ENCODE data around the gene SLC38A10. TPM values are rescaled to one million over a fixed set of nuclear protein-coding genes. Genes with fewer than 3 reads are reported as not detected.

Gene SLC38A10
- total and polyA plus RNA-seq, 2 of the 13 experiments (the other 11 are each of a cell fraction or from before 2014, with no cell fraction given) = 23.4 to 55.8 TPM

DNA sequence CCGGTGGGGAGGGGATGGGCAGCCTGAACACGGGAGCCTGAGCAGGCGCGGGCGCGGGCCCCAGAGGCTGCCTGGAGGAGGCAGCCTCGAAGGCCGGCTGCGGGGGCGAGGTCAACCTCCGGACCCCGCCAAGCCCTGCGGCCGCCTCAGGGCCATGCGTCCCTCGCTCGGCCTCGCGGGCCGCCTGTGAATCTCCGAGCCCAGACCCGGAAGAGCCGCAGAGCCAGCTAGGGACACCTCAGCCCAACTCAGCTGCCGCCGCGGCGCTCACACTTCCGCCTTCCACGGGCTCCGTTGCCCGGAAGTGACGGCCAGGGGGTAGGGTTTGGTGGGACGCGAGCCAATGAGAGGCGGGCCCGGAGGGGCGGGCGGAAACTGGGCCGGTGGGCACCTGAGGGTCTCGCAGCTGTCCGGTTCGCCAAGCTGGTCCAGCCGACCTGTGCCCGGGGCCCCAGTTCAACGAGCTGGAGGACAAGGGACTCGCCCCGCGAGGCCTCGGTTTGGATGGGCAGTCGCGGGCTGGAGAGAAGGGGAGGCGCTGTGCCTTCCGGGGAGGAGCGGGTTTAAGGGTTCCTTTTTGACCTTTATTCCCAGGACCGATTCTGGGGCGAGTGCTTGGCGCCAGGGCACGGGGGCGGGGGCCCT, at the start of gene SLC38A10 (continued):
- TF ChIP-seq, protein P1, sequence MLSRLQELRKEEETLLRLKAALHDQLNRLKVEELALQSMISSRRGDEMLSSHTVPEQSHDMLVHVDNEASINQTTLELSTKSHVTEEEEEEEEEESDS (CRISPR knock-in tag; IDR thresholded peaks at IDR 0.05; ENCODE audit: borderline replicate concordance) = no peak
- TF ChIP-seq CHD2 (IDR thresholded peaks at IDR 0.05; ENCODE audit: low read depth, low read length) (no peak), KAT7 (CRISPR knock-in tag; IDR thresholded peaks at IDR 0.05; ENCODE audit: borderline replicate concordance) (peak; percentile 75; the same call in 1 of the 2 replicates), PAWR (CRISPR knock-in tag; IDR thresholded peaks at IDR 0.05; ENCODE audit: borderline replicate concordance) (no peak), ZNF143 (CRISPR knock-in tag; IDR thresholded peaks at IDR 0.05) (peak; percentile 69), ZNF235 (CRISPR knock-in tag; IDR thresholded peaks at IDR 0.05; ENCODE audit: borderline replicate concordance) (peak; percentile 57; the same call in 1 of the 2 replicates)
- TF ChIP-seq, protein P2, sequence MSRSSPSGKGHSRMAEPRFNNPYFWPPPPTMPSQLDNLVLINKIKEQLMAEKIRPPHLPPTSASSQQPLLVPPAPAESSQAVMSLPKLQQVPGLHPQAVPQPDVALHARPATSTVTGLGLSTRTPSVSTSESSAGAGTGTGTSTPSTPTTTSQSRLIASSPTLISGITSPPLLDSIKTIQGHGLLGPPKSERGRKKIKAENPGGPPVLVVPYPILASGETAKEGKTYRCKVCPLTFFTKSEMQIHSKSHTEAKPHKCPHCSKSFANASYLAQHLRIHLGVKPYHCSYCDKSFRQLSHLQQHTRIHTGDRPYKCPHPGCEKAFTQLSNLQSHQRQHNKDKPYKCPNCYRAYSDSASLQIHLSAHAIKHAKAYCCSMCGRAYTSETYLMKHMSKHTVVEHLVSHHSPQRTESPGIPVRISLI (CRISPR knock-in tag; IDR thresholded peaks at IDR 0.05; ENCODE audit: borderline replicate concordance) = no peak
- TF ChIP-seq, protein P3, sequence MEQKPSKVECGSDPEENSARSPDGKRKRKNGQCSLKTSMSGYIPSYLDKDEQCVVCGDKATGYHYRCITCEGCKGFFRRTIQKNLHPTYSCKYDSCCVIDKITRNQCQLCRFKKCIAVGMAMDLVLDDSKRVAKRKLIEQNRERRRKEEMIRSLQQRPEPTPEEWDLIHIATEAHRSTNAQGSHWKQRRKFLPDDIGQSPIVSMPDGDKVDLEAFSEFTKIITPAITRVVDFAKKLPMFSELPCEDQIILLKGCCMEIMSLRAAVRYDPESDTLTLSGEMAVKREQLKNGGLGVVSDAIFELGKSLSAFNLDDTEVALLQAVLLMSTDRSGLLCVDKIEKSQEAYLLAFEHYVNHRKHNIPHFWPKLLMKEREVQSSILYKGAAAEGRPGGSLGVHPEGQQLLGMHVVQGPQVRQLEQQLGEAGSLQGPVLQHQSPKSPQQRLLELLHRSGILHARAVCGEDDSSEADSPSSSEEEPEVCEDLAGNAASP (CRISPR knock-in tag; IDR thresholded peaks at IDR 0.05; ENCODE audit: borderline replicate concordance) = peak; percentile 19
- TF ChIP-seq, protein P4, sequence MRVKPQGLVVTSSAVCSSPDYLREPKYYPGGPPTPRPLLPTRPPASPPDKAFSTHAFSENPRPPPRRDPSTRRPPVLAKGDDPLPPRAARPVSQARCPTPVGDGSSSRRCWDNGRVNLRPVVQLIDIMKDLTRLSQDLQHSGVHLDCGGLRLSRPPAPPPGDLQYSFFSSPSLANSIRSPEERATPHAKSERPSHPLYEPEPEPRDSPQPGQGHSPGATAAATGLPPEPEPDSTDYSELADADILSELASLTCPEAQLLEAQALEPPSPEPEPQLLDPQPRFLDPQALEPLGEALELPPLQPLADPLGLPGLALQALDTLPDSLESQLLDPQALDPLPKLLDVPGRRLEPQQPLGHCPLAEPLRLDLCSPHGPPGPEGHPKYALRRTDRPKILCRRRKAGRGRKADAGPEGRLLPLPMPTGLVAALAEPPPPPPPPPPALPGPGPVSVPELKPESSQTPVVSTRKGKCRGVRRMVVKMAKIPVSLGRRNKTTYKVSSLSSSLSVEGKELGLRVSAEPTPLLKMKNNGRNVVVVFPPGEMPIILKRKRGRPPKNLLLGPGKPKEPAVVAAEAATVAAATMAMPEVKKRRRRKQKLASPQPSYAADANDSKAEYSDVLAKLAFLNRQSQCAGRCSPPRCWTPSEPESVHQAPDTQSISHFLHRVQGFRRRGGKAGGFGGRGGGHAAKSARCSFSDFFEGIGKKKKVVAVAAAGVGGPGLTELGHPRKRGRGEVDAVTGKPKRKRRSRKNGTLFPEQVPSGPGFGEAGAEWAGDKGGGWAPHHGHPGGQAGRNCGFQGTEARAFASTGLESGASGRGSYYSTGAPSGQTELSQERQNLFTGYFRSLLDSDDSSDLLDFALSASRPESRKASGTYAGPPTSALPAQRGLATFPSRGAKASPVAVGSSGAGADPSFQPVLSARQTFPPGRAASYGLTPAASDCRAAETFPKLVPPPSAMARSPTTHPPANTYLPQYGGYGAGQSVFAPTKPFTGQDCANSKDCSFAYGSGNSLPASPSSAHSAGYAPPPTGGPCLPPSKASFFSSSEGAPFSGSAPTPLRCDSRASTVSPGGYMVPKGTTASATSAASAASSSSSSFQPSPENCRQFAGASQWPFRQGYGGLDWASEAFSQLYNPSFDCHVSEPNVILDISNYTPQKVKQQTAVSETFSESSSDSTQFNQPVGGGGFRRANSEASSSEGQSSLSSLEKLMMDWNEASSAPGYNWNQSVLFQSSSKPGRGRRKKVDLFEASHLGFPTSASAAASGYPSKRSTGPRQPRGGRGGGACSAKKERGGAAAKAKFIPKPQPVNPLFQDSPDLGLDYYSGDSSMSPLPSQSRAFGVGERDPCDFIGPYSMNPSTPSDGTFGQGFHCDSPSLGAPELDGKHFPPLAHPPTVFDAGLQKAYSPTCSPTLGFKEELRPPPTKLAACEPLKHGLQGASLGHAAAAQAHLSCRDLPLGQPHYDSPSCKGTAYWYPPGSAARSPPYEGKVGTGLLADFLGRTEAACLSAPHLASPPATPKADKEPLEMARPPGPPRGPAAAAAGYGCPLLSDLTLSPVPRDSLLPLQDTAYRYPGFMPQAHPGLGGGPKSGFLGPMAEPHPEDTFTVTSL (CRISPR knock-in tag; IDR thresholded peaks at IDR 0.05; ENCODE audit: borderline replicate concordance) = no peak
- TF ChIP-seq, protein P5, sequence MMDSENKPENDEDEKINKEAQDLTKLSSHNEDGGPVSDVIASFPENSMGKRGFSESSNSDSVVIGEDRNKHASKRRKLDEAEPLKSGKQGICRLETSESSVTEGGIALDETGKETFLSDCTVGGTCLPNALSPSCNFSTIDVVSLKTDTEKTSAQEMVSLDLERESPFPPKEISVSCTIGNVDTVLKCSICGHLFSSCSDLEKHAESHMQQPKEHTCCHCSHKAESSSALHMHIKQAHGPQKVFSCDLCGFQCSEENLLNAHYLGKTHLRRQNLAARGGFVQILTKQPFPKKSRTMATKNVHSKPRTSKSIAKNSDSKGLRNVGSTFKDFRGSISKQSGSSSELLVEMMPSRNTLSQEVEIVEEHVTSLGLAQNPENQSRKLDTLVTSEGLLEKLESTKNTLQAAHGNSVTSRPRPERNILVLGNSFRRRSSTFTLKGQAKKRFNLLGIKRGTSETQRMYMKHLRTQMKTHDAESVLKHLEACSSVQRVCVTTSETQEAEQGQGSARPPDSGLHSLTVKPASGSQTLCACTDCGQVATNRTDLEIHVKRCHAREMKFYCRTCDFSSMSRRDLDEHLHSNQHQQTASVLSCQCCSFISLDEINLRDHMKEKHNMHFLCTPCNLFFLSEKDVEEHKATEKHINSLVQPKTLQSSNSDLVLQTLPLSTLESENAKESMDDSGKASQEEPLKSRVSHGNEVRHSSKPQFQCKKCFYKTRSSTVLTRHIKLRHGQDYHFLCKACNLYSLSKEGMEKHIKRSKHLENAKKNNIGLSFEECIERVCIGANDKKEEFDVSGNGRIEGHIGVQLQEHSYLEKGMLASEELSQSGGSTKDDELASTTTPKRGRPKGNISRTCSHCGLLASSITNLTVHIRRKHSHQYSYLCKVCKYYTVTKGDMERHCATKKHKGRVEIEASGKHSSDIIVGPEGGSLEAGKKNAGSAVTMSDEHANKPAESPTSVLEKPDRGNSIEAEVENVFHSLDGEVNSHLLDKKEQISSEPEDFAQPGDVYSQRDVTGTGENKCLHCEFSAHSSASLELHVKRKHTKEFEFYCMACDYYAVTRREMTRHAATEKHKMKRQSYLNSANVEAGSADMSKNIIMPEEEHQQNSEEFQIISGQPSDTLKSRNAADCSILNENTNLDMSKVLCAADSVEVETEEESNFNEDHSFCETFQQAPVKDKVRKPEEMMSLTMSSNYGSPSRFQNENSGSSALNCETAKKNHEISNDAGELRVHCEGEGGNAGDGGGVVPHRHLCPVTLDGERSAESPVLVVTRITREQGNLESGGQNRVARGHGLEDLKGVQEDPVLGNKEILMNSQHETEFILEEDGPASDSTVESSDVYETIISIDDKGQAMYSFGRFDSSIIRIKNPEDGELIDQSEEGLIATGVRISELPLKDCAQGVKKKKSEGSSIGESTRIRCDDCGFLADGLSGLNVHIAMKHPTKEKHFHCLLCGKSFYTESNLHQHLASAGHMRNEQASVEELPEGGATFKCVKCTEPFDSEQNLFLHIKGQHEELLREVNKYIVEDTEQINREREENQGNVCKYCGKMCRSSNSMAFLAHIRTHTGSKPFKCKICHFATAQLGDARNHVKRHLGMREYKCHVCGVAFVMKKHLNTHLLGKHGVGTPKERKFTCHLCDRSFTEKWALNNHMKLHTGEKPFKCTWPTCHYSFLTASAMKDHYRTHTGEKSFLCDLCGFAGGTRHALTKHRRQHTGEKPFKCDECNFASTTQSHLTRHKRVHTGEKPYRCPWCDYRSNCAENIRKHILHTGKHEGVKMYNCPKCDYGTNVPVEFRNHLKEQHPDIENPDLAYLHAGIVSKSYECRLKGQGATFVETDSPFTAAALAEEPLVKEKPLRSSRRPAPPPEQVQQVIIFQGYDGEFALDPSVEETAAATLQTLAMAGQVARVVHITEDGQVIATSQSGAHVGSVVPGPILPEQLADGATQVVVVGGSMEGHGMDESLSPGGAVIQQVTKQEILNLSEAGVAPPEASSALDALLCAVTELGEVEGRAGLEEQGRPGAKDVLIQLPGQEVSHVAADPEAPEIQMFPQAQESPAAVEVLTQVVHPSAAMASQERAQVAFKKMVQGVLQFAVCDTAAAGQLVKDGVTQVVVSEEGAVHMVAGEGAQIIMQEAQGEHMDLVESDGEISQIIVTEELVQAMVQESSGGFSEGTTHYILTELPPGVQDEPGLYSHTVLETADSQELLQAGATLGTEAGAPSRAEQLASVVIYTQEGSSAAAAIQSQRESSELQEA (CRISPR knock-in tag; IDR thresholded peaks at IDR 0.05; ENCODE audit: not compliant biosample characterization) = peak; percentile 86

All from HepG2 (cell line).